ENCODE data around the gene ZNF597.

DNA sequence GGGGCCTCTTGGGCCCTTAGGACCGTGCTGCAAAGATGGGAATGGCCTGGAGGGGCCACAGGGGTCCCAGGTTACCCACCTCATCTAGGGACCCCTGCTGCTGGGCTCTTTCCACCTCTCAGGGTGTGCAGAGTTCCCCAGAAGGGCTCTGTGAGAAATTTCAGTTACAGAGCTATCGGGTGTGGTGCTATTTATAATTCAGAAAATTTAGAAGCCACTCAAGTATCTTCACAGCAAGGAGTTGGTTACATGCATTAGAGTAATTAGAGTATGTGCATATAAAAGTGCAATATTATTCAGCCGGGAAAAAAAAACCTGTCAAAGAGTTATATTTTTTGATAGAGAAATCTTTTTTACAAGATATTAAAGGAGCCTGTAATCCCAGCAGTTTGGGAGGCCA lies 33.1 kb upstream of the ZNF597 start:
- TF ChIP-seq, protein P1, sequence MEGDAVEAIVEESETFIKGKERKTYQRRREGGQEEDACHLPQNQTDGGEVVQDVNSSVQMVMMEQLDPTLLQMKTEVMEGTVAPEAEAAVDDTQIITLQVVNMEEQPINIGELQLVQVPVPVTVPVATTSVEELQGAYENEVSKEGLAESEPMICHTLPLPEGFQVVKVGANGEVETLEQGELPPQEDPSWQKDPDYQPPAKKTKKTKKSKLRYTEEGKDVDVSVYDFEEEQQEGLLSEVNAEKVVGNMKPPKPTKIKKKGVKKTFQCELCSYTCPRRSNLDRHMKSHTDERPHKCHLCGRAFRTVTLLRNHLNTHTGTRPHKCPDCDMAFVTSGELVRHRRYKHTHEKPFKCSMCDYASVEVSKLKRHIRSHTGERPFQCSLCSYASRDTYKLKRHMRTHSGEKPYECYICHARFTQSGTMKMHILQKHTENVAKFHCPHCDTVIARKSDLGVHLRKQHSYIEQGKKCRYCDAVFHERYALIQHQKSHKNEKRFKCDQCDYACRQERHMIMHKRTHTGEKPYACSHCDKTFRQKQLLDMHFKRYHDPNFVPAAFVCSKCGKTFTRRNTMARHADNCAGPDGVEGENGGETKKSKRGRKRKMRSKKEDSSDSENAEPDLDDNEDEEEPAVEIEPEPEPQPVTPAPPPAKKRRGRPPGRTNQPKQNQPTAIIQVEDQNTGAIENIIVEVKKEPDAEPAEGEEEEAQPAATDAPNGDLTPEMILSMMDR (IDR thresholded peaks at IDR 0.05 in 4 of 5, conservative IDR thresholded peaks at IDR 0.05 in 1 of 5), result no peak
- TF ChIP-seq POLR2A (IDR thresholded peaks at IDR 0.05), result no peak
